HCT116 (cell line): ENCODE data around the gene SYCE3. TPM values are rescaled to one million over a fixed set of nuclear protein-coding genes. Genes with fewer than 3 reads are reported as not detected.

Experiments
- ATAC-seq: fragments of 200-7000 bp; cut with Tn5 transposase; 2 replicates; pipeline ENCODE4 v1.9.1; 2020; ENCODE audit warnings: mild to moderate bottlenecking, moderate library complexity
- BruUV-seq: library from RNA; stranded (reverse); fragments of 400-500 nt; replicated peaks from 2 replicates; lab custom pipeline; 2021; lab: Mats Ljungman, UMichigan
- CTCF ChIA-PET: fragments of 300-600 bp; sonication (Branson Sonifier 250); formaldehyde crosslinking; loops from one replicate; lab custom pipeline; 2021; ENCODE audit warnings: antibody characterized with exemption; lab: Charles Lee
- POLR2A ChIA-PET: fragments of 300-600, 350-600 bp; sonication (Branson Sonifier 250); formaldehyde crosslinking; loops from one replicate; lab custom pipeline; 2021; ENCODE audit warnings: antibody characterized with exemption; lab: Charles Lee
- RAD21 ChIA-PET, 2 experiments: fragments of 300-600 bp; sonication (Branson Sonifier 250); formaldehyde crosslinking; loops; one replicate each; lab custom pipeline; 2023; ENCODE audit warnings: low total read pairs in 2 of 2; ENCODE audit not compliant: uncharacterized antibody in 2 of 2, unreplicated experiment in 2 of 2, low non-redundant PET in 1 of 2; lab: Charles Lee
- DNase-seq: peaks from one replicate; pipeline ENCODE4 v3.0.0-alpha.2; 2010; ENCODE audit warnings: low read depth, low spot score
- H2AFZ ChIP-seq: fragments of 200-600 bp; shearing (Covaris generic), sonication (generic); 2 replicates; pipeline ENCODE4 v1.6.1; 2017; ENCODE audit warnings: low read depth, mixed run types, mixed read lengths, antibody characterized with exemption, low read length; ENCODE audit not compliant: poor library complexity, severe bottlenecking
- H3K27ac ChIP-seq: 2 replicates; pipeline ENCODE4 v1.5.1; 2012; ENCODE audit warnings: low read depth, low read length
- H3K27me3 ChIP-seq: fragments of 200-600 bp; sonication (generic); 2 replicates; pipeline ENCODE4 v1.6.1; 2016; ENCODE audit warnings: mixed run types, low read length, mixed read lengths; ENCODE audit not compliant: insufficient read depth
- H3K36me3 ChIP-seq, 2 experiments: fragments of 200-500 bp in 1 of 2; fragments of 200-600 bp in 1 of 2; sonication (Bioruptor generic) in 1 of 2; sonication (generic) in 1 of 2; 2 replicates each; pipeline versions ENCODE4 v1.5.1 to v1.6.1; 2014 to 2016; ENCODE audit warnings: low read length in 2 of 2, inconsistent platforms in 1 of 2, mixed read lengths in 1 of 2, mixed run types in 1 of 2; ENCODE audit not compliant: insufficient read depth in 2 of 2, control insufficient read depth in 1 of 2
- H3K4me1 ChIP-seq, 2 experiments: fragments of 200-600 bp in 1 of 2; sonication (generic) in 1 of 2; 2 replicates each; pipeline versions ENCODE4 v1.5.1 to v1.6.1; 2012 to 2017; ENCODE audit warnings: low read length in 2 of 2, inconsistent platforms in 1 of 2, mild to moderate bottlenecking in 1 of 2, mixed read lengths in 1 of 2, mixed run types in 1 of 2, moderate library complexity in 1 of 2; ENCODE audit not compliant: insufficient read depth in 2 of 2, control insufficient read depth in 1 of 2
- H3K4me2 ChIP-seq: fragments of 200-600 bp; sonication (generic); 2 replicates; pipeline ENCODE4 v1.6.1; 2017; ENCODE audit warnings: mixed run types, low read length, mixed read lengths
- H3K4me3 ChIP-seq, 2 experiments: fragments of 200-600 bp in 1 of 2; sonication (generic) in 1 of 2; replicated peaks in 1 of 2; 2 replicates each; pipeline ENCODE4 v1.5.1; 2011 to 2016; ENCODE audit warnings: low read length in 2 of 2, control low read depth in 1 of 2, low read depth in 1 of 2, mild to moderate bottlenecking in 1 of 2, mixed read lengths in 1 of 2, mixed run types in 1 of 2
- H3K79me2 ChIP-seq: fragments of 200-600 bp; sonication (generic); 2 replicates; pipeline ENCODE4 v1.6.1; 2017; ENCODE audit warnings: mild to moderate bottlenecking, mixed run types, low read length, moderate library complexity, mixed read lengths; ENCODE audit not compliant: insufficient read depth
- H3K9ac ChIP-seq: fragments of 200-600 bp; sonication (generic); 2 replicates; pipeline ENCODE4 v1.6.1; 2016; ENCODE audit warnings: low read length, mixed read lengths
- H3K9me2 ChIP-seq: fragments of 200-600 bp; sonication (generic), shearing (Covaris generic); 2 replicates; pipeline ENCODE4 v1.6.1; 2017; ENCODE audit warnings: mixed run types, mild to moderate bottlenecking, moderate library complexity; ENCODE audit not compliant: insufficient read depth
- H3K9me3 ChIP-seq, 2 experiments: fragments of 200-500 bp in 1 of 2; fragments of 200-600 bp in 1 of 2; sonication (Bioruptor generic) in 1 of 2; sonication (generic) in 1 of 2; 2 replicates each; pipeline ENCODE4 v1.6.1; 2014 to 2017; ENCODE audit warnings: low read length in 2 of 2, mixed read lengths in 2 of 2, inconsistent platforms in 1 of 2, low read depth in 1 of 2, mild to moderate bottlenecking in 1 of 2, mixed run types in 1 of 2, moderate library complexity in 1 of 2; ENCODE audit not compliant: control insufficient read depth in 1 of 2, insufficient read depth in 1 of 2
- H4K20me1 ChIP-seq: fragments of 200-600 bp; sonication (generic), shearing (Covaris generic); 2 replicates; pipeline ENCODE4 v1.6.1; 2017; ENCODE audit warnings: mixed run types, mild to moderate bottlenecking, moderate library complexity; ENCODE audit not compliant: insufficient read depth
- ATF3 ChIP-seq: IDR thresholded peaks from 2 replicates; pipeline ENCODE4 v1.6.1; 2012
- CTCF ChIP-seq, 3 experiments: fragments of 200-600 bp in 1 of 3; sonication (generic) in 1 of 3; IDR thresholded peaks in 2 of 3; conservative IDR thresholded peaks in 1 of 3; 2 replicates each; pipeline ENCODE4 v1.5.1; 2012 to 2017; ENCODE audit warnings: low read depth in 2 of 3, low read length in 2 of 3, antibody characterized with exemption in 1 of 3, borderline replicate concordance in 1 of 3, control low read depth in 1 of 3, mild to moderate bottlenecking in 1 of 3, mixed read lengths in 1 of 3, mixed run types in 1 of 3, moderate library complexity in 1 of 3; ENCODE audit not compliant: insufficient read depth in 1 of 3
- EZH2 ChIP-seq: fragments of 200-600 bp; sonication (generic); IDR thresholded peaks from 2 replicates; pipeline ENCODE4 v1.6.1; 2017; ENCODE audit warnings: antibody characterized with exemption, mixed run types
- JUND ChIP-seq: IDR thresholded peaks from 2 replicates; pipeline ENCODE4 v1.6.1; 2012
- POLR2AphosphoS5 ChIP-seq: IDR thresholded peaks from 2 replicates; pipeline ENCODE4 v1.6.1; 2011; ENCODE audit warnings: mild to moderate bottlenecking, low read depth, low read length, moderate library complexity
- REST ChIP-seq: IDR thresholded peaks from 2 replicates; pipeline ENCODE4 v1.6.1; 2012; ENCODE audit warnings: low read depth
- SP1 ChIP-seq: IDR thresholded peaks from 2 replicates; pipeline ENCODE4 v1.6.1; 2012; ENCODE audit warnings: low read depth
- ZBTB33 ChIP-seq: IDR thresholded peaks from 2 replicates; pipeline ENCODE4 v1.6.1; 2011; ENCODE audit warnings: mild to moderate bottlenecking, low read length, moderate library complexity; ENCODE audit not compliant: insufficient replicate concordance; ENCODE audit errors: extremely low read depth
- intact Hi-C: fragments of 100-400 bp; cut with micrococcal nuclease; formaldehyde crosslinking; loops from 2 replicates; pipeline ENCODE4 v1.10.0; 2022
- total RNA-seq: library from RNA; stranded (reverse); gene quantifications from one replicate; pipeline ENCODE4 v1.2.1, GENCODE V29; 2021; ENCODE audit not compliant: unreplicated experiment

The SYCE3 gene
- total RNA-seq, 1 experiment from 2014 or later: not detected

GRCh38 chr22:50556703-50557102 lies 6.0 kb downstream of the SYCE3 start:
- Histone ChIP-seq H4K20me1 (no peaks in the 10 kb centered on the region), H2AFZ (no peak overlapping the region), H3K27ac (no peak overlapping the region), H3K9me2 (no peaks in the 10 kb centered on the region), H3K4me3 (no peak overlapping the region), H3K9me3 (no peaks in the 10 kb centered on the region), H3K9ac (no peak overlapping the region), H3K79me2 (no peaks in the 10 kb centered on the region), H3K27me3 (no peaks in the 10 kb centered on the region), H3K4me2 (no peak overlapping the region), H3K36me3 (no peaks in the 10 kb centered on the region), H3K4me1 (no peaks in the 10 kb centered on the region; a peak in 1 of 4 replicates)
- CTCF ChIA-PET: no interaction called here
- BruUV-seq: no TSS peak
- ATAC-seq (no peak), DNase-seq (no peak)
- no peak for TF ChIP-seq REST
- POLR2A ChIA-PET: interaction anchor here (0.7 to 1.8 kb wide), 2 partner anchors 11 to 260 kb away, joined by 3 to 7 read pairs; partner anchors contain the start of gene KLHDC7B
- RAD21 ChIA-PET: no interaction called here
- intact Hi-C loops: no loop called here

- H3K9me2 ChIP-seq: no peaks in the 10 kb centered on the region
- H3K4me3 ChIP-seq: no peak overlapping the region
- H3K9ac ChIP-seq: no peak overlapping the region
- TF ChIP-seq ZBTB33 (no peak), EZH2 (no peak), ATF3 (no peak), SP1 (no peak), CTCF (IDR thresholded peaks at IDR 0.05 in 2 of 3, conservative IDR thresholded peaks at IDR 0.05 in 1 of 3; ENCODE audit: borderline replicate concordance in 1 of 3, insufficient read depth in 1 of 3, low read depth in 2 of 3, low read length in 2 of 3) (no peak), JUND (no peak), POLR2AphosphoS5 (no peak)
- TF ChIP-seq, all 23 proteins: peak for 0
- intact Hi-C loops: no loop called here
- DNase-seq (no peak), ATAC-seq (no peak)
- Histone ChIP-seq H3K36me3 (no peaks in the 10 kb centered on the region), H3K9me3 (no peaks in the 10 kb centered on the region), H2AFZ (no peak overlapping the region), H3K27me3 (no peaks in the 10 kb centered on the region), H3K79me2 (no peaks in the 10 kb centered on the region), H3K4me2 (no peak overlapping the region), H4K20me1 (no peaks in the 10 kb centered on the region), H3K27ac (no peak overlapping the region), H3K4me1 (no peaks in the 10 kb centered on the region)
- RAD21 ChIA-PET: no interaction called here
- POLR2A ChIA-PET: no interaction called here
- CTCF ChIA-PET: no interaction called here
- BruUV-seq: no TSS peak
Observed at GRCh38 chr22:50553310-50553709, 9.4 kb downstream of the SYCE3 start.
